Measurements from ENCODE around the gene CCDC3.

- no peak for TF ChIP-seq GABPA (IDR thresholded peaks at IDR 0.05 in 1 of 2, conservative IDR thresholded peaks at IDR 0.05 in 1 of 2)
- TF ChIP-seq TAF1 (conservative IDR thresholded peaks at IDR 0.05): no peak
- TF ChIP-seq REST (IDR thresholded peaks at IDR 0.05): no peak
- no peak for TF ChIP-seq CTCF (IDR thresholded peaks at IDR 0.05; ENCODE audit: low read depth, low read length, missing input control)
- TF ChIP-seq RAD21 (IDR thresholded peaks at IDR 0.05): no peak
- no peak for TF ChIP-seq SP1 (IDR thresholded peaks at IDR 0.05)
- TF ChIP-seq ZBTB33 (IDR thresholded peaks at IDR 0.05): no peak
- no peak for TF ChIP-seq JUND (IDR thresholded peaks at IDR 0.05)
- no peak for TF ChIP-seq EGR1 (IDR thresholded peaks at IDR 0.05; ENCODE audit: low read depth in 2 of 2)
These were observed 15.4 kb upstream of the CCDC3 start for GRCh38 chr10:13016886-13017285.

Data from liver (tissue), 3 donors.